Measurements from ENCODE around the gene TCF4. TPM values are rescaled to one million over a fixed set of nuclear protein-coding genes. Genes with fewer than 3 reads are reported as not detected.

The TCF4 gene
- total RNA-seq, 2 experiments from 2014 or later = 0.21 to 0.26 TPM

DNA sequence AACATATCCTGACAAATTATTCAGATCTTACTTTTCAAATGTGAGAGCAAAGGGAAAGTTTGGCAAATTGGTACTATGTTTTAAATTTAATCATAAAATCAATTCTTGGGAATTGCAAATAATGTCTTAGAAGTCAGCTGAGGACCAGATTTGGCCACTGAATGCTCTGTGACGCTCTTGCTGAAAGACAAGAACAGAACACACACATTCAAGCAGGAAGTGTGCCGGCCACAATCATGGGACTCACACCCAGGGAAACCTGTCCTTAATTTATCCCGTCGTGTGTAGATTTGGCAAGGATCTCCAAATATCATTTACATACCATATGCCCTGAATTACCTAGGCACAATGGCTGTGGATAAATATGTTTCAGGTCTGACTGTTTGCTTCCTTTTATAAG, 253.1 kb downstream of the TCF4 start:
- CTCF ChIA-PET = no interaction called here
- Mint-ChIP-seq H3K9me3 (ENCODE audit: insufficient read depth) (no peaks in the 10 kb centered on the region), H3K4me1 (ENCODE audit: low read depth) (no peaks in the 10 kb centered on the region)

DNA sequence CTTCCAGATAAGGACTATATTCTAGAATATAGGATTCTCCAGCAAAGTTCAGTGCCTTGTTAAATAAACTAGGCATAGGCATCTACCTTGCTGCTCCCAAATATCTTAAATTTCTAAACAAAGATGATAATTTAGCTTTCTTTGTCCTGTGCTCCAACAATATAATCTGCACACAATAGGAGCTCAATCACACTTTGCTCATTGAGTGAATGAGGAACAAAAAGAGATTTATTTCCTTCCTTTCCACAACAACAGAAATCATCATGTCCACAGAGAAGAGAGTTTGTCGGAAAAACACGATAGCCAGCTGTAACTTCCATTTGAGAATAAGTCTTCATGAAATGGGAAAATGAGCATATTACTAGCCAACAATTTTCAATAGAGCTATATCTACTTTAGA, 256.7 kb downstream of the TCF4 start:
- ATAC-seq = no peak
- CTCF ChIA-PET = no interaction called here
- DNase-seq = no peak
- no peak overlapping the region for H3K27ac Mint-ChIP-seq
- no peak overlapping the region for H3K4me3 Mint-ChIP-seq
- POLR2A ChIA-PET = no interaction called here
- H3K36me3 Mint-ChIP-seq (ENCODE audit: low read depth) = no peaks in the 10 kb centered on the region
- H3K9me3 Mint-ChIP-seq (ENCODE audit: insufficient read depth) = no peaks in the 10 kb centered on the region
- H3K27me3 Mint-ChIP-seq (ENCODE audit: low read depth) = peaks cover 8% of the 10 kb centered on the region
- no peaks in the 10 kb centered on the region for H3K4me1 Mint-ChIP-seq (ENCODE audit: low read depth)

More for the DNA sequence above, 253.1 kb downstream of the TCF4 start:
- POLR2A ChIA-PET = no interaction called here
- no peaks in the 10 kb centered on the region for H3K27me3 Mint-ChIP-seq (ENCODE audit: low read depth)
- no peak for DNase-seq
- H3K27ac Mint-ChIP-seq = no peak overlapping the region
- H3K4me3 Mint-ChIP-seq = no peak overlapping the region
- ATAC-seq = no peak
- no peaks in the 10 kb centered on the region for H3K36me3 Mint-ChIP-seq (ENCODE audit: low read depth)

DNA sequence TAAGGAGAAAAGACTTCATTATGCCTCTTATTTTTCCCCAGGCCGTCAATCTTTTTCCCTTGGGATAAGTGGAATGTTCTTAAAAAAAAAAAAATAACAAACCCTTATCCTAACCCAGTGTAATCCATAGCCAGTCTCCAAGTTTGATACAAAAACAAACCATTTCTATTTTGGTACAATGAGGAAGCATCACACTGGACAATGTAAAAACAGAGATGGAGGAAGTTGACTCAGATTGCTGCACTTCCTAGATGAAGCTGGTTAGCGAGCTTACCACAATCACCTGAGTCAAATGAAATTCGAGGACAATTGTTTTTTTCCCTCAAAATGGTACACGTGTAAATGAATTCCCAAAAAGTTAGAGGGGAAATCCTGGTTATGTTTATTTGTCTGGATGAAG, 259.7 kb downstream of the TCF4 start:
- no peak overlapping the region for H3K27ac Mint-ChIP-seq
- no peak overlapping the region for H3K4me3 Mint-ChIP-seq
- no peaks in the 10 kb centered on the region for H3K9me3 Mint-ChIP-seq (ENCODE audit: insufficient read depth)
- CTCF ChIA-PET = interaction anchor here (1.5 kb wide), 1 partner anchor 10 kb away, joined by 3 read pairs; no protein-coding TSS in a partner anchor
- no peaks in the 10 kb centered on the region for H3K36me3 Mint-ChIP-seq (ENCODE audit: low read depth)
- ATAC-seq = no peak
- no peak for DNase-seq
- H3K4me1 Mint-ChIP-seq (ENCODE audit: low read depth) = no peaks in the 10 kb centered on the region
- H3K27me3 Mint-ChIP-seq (ENCODE audit: low read depth) = peaks cover 20% of the 10 kb centered on the region
- POLR2A ChIA-PET = no interaction called here

DNA sequence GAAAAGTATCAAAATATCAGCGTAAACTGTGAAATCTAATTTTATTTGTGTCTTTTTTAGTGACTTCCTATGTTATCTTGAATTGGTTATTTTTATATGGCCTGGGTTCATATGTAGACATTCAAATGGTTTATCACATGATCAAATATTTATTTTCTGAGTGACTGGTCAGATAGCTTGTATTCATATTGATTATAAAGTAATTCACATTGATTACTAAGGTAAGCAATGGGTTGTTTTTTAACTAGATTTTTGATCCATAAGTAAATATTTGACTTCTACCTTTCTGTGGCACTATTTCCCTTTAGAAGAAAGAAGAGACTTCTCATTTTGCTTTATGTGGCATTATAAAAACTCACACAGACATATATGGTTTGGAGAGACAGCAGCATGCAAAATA, 260.5 kb downstream of the TCF4 start:
- H3K36me3 Mint-ChIP-seq (ENCODE audit: low read depth) = no peaks in the 10 kb centered on the region
- DNase-seq (no peak), ATAC-seq (no peak)
- H3K9me3 Mint-ChIP-seq (ENCODE audit: insufficient read depth) = no peaks in the 10 kb centered on the region
- H3K27me3 Mint-ChIP-seq (ENCODE audit: low read depth) = peaks cover 26% of the 10 kb centered on the region
- no peaks in the 10 kb centered on the region for H3K4me1 Mint-ChIP-seq (ENCODE audit: low read depth)
- CTCF ChIA-PET = interaction anchor here (1.5 kb wide), 1 partner anchor 10 kb away, joined by 3 read pairs; no protein-coding TSS in a partner anchor
- no peak overlapping the region for H3K27ac Mint-ChIP-seq
- H3K4me3 Mint-ChIP-seq = no peak overlapping the region
- POLR2A ChIA-PET = no interaction called here

DNA sequence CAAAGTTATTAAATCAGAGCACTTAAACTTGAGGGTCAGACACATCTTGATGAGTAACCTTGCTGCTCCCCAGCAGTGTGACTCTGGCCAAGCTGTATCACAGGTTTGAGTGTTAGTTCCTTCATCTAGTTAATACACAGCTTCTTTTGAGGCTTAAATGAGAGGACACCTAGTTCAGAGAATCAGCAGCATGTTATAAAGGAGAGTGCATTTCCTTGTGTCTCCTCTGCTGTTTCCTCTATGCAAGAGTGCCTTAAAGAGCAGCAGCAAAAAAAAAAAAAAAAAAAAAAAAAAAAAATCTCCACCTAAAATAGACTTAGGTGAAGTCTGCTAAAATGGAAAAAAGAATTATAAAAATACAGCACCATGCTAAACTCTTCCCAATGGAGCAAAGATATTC, 261.9 kb downstream of the TCF4 start:
- H3K36me3 Mint-ChIP-seq (ENCODE audit: low read depth) = no peaks in the 10 kb centered on the region
- no peak overlapping the region for H3K4me3 Mint-ChIP-seq
- ATAC-seq (no peak), DNase-seq (no peak)
- peaks cover 33% of the 10 kb centered on the region for H3K27me3 Mint-ChIP-seq (ENCODE audit: low read depth)
- H3K4me1 Mint-ChIP-seq (ENCODE audit: low read depth) = peaks cover 6% of the 10 kb centered on the region
- H3K27ac Mint-ChIP-seq = no peak overlapping the region
- ChIA-PET POLR2A (no interaction called here), CTCF (no interaction called here)
- H3K9me3 Mint-ChIP-seq (ENCODE audit: insufficient read depth) = no peaks in the 10 kb centered on the region

DNA sequence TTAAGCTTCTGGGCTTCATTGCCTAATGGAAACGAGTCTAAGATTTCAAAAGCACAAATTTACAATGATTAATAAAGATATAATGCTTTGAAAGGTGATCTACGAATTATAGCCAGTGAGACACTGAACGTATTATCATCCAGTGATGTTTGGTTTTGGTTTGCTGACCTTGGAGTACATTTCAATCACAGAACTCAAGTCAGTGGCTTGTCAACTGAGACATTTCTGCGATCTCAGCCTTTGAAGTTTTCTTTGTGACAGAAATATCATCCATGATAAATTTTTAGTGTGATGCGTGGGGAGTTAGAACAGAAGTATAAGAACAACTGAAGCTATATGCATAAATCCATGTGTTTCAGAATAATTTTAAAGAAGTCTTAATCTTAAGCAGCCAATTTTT, 263.8 kb downstream of the TCF4 start:
- ChIA-PET CTCF (interaction anchor here (1.5 kb wide), 1 partner anchor 89 kb away, joined by 6 read pairs; no protein-coding TSS in a partner anchor), POLR2A (no interaction called here)
- Mint-ChIP-seq H3K4me1 (ENCODE audit: low read depth) (peaks cover 8% of the 10 kb centered on the region), H3K27me3 (ENCODE audit: low read depth) (peaks cover 44% of the 10 kb centered on the region), H3K9me3 (ENCODE audit: insufficient read depth) (no peaks in the 10 kb centered on the region), H3K4me3 (no peak overlapping the region), H3K36me3 (ENCODE audit: low read depth) (no peaks in the 10 kb centered on the region), H3K27ac (no peak overlapping the region)
- ATAC-seq (no peak), DNase-seq (no peak)

DNA sequence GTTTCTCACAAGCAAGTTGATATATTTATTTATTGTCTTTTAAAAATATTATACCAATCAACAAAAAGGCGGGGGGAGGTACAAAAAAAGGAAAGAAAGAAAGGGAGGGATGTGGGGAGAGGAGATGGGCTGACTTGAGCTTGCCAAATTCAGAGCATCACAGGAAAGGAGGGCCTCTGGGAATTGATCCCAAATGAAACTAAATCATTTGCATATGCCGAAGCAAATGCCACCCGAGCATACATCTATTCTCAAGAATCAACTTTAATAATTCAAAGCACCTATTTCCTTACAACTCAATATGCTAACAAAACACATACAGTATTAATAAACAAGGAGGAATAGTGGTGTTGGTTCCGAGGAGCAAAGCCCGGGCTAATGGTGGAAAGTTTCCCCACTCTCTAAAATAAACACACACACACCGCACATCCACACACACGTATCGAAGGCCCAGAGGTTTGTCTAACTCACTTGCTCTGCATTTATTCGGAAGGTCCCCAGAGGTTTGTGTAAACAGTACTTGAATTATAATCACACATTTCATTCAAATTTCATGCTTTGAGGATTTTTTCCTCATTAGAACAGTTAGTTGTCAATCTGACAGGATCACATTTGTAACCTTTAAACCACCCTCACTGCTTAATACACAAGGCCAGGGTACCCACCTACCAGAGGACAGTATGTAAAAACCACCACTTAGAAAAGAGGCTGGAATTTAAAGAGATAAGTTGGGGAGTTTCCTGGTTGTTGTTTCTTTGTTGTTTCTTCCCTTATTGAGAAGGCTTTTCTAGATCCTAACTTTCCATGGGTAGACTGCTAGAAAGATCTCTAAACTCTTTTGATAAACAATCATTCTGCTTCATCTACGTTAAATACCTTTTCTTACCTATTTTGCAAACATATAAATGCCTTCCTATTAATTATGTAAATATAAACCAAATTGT, 264.7 kb downstream of the TCF4 start:
- CTCF ChIA-PET = no interaction called here
- POLR2A ChIA-PET = no interaction called here
- DNase-seq = no peak
- no peaks in the 10 kb centered on the region for H3K36me3 Mint-ChIP-seq (ENCODE audit: low read depth)
- H3K27me3 Mint-ChIP-seq (ENCODE audit: low read depth) = peaks cover 46% of the 10 kb centered on the region
- peaks cover 8% of the 10 kb centered on the region for H3K4me1 Mint-ChIP-seq (ENCODE audit: low read depth)
- ATAC-seq = no peak
- H3K9me3 Mint-ChIP-seq (ENCODE audit: insufficient read depth) = no peaks in the 10 kb centered on the region
- no peak overlapping the region for H3K4me3 Mint-ChIP-seq
- H3K27ac Mint-ChIP-seq = no peak overlapping the region

DNA sequence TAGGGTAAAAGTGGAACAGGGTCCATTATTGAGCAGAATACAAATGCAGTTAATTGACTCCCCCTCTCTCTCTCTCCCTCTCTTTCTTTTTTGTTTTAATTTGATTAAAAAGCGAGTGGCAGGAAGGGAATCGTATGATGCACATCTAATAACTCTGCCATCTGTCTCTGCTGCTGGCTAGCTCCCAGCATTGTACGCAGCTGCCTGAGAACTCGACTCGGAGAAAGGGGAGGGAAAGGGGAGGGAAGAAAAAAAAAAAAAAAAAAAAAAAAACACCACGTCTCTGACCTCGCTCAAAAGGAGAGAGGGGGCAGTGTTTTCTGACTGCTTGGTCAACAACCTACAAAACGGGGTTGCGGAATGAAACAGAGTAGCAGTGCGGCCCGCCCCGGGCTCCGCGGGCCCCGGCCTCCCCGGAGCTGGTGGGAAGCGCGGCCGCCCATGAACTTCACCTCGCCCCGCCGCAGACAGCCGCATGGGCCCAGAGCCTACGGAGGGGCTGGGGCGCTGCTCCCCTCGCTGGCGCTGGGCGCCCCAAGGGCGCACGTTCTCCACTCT, 265.7 kb downstream of the TCF4 start:
- Mint-ChIP-seq H3K4me1 (ENCODE audit: low read depth) (peaks cover 8% of the 10 kb centered on the region), H3K27me3 (ENCODE audit: low read depth) (peaks cover 42% of the 10 kb centered on the region), H3K27ac (no peak overlapping the region), H3K36me3 (ENCODE audit: low read depth) (no peaks in the 10 kb centered on the region), H3K4me3 (no peak overlapping the region), H3K9me3 (ENCODE audit: insufficient read depth) (no peaks in the 10 kb centered on the region)
- DNase-seq = peak; percentile 21
- ATAC-seq = peak; percentile 73
- CTCF ChIA-PET = no interaction called here
- POLR2A ChIA-PET = no interaction called here

DNA sequence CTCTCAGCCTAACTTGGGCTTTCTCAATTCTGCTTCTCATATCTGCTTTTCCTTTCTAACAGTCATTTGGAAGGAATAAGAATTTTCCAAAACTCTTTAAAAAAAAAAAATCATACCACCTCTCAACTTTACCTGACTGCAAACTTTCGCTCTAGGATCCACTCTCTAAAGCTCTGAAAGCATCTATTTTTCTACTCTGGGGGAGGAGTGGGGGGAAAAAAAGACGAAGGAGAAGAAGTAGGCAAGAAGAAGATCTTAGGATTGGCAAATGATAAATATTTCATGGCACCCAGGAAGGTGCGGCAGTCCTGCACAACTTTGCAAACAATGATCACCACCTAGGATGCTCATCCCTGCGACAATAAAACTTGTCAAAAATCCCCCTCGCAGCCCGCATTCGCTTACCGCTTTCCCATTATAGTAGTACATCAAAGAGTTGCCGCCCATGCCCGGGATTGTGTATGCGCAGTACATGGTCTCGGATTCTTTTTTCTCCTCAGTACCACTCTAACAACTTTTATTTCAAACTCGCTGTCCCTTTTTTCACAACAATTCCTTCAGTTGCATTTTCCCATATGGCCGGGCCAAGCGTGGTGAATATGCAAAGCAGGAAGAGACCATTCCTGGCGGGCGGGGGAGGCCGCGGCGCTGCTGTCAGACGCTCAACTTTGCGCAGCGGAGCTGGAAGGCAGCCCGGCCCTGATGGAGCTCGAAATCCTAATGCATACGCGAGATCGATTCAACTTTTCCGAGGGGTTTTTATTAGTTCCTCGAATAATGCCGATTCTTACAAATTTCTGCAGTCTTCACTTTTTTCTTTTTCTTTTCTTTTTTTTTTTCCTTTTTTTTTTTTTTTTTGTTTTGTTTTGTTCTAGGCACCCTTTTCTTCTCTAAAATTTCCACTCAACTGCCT, 266.5 kb downstream of the TCF4 start:
- H3K4me3 Mint-ChIP-seq = peak overlapping the region; percentile 64
- DNase-seq = peak; percentile 39
- ATAC-seq = peak; percentile 60
- POLR2A ChIA-PET = no interaction called here
- no peaks in the 10 kb centered on the region for H3K9me3 Mint-ChIP-seq (ENCODE audit: insufficient read depth)
- no peak overlapping the region for H3K27ac Mint-ChIP-seq
- peaks cover 42% of the 10 kb centered on the region for H3K27me3 Mint-ChIP-seq (ENCODE audit: low read depth)
- no peaks in the 10 kb centered on the region for H3K36me3 Mint-ChIP-seq (ENCODE audit: low read depth)
- CTCF ChIA-PET = no interaction called here
- H3K4me1 Mint-ChIP-seq (ENCODE audit: low read depth) = peaks cover 10% of the 10 kb centered on the region

DNA sequence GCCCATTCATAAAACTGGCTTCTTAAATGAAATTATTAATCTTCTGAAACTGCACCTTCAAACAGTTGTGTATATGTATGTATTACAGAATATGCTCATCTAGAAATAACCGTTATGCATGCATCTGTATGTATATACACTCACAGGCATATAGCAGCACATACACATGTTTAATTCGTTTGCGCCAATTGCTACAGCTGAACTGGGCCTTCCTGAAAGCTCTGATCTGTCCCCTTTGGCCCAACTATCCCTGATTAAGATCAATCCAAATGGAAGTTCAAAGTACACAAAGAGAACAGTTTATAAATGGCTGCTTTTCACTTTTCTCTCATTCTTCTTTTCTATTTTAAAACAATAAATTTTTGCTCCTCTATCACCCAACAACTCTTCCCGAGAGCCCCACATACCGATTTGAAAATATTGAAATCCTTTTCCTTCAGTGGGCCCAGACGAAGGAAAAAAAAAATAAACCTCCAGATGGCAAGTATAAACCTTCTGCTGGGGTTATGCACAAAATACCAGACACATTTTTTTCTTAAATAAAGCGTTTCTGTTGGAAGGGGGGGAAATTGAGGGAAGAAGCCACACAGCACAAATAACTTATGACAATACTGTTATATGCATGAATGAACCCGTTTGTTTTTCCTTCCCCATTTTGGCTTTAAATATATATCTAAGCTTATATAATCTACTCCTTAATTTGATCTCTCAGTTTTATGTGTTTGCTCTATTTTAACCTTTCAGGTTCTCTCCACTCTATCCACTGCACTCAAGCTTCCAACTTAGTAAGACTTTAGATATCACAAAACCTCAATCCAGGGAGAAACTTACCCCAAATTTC, 267.3 kb downstream of the TCF4 start:
- peaks cover 39% of the 10 kb centered on the region for H3K27me3 Mint-ChIP-seq (ENCODE audit: low read depth)
- DNase-seq (no peak), ATAC-seq (no peak)
- H3K4me3 Mint-ChIP-seq = no peak overlapping the region
- peaks cover 12% of the 10 kb centered on the region for H3K4me1 Mint-ChIP-seq (ENCODE audit: low read depth)
- ChIA-PET CTCF (no interaction called here), POLR2A (no interaction called here)
- H3K27ac Mint-ChIP-seq = no peak overlapping the region
- H3K9me3 Mint-ChIP-seq (ENCODE audit: insufficient read depth) = no peaks in the 10 kb centered on the region
- no peaks in the 10 kb centered on the region for H3K36me3 Mint-ChIP-seq (ENCODE audit: low read depth)

DNA sequence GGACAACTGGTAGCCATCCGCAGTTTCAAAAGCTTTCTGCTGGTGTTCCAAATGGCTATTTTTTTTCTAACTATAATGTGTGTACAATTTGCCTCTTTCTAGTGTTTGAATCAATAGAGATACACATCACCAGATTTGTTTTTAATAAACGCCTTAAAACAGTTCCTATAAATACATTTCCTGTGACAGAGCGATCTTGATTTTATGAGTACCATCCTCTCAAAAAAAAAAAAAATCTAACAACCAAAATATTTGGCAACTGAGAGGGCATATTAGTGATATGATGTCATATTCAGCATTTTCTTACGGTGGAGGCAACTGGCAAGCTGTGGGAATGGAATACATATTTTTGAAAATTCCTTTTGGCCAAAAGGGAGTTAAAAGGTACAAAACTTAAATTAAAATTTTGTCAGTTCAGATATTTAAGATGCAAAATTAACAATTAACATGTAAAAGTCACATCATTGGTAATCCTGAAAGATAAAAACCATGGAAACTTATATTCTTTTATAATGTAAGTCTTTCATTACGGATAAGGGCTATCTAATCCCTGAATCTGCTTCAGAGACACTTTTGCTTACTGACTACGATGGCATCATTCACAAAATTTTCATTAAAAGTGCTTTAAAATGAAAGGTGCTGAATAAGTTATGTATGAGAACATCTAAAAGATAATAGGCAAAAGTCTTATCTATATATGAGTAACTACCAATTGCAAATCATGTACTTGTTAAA, 268.4 kb downstream of the TCF4 start:
- Mint-ChIP-seq H3K27ac (no peak overlapping the region), H3K36me3 (ENCODE audit: low read depth) (no peaks in the 10 kb centered on the region), H3K27me3 (ENCODE audit: low read depth) (peaks cover 39% of the 10 kb centered on the region), H3K9me3 (ENCODE audit: insufficient read depth) (no peaks in the 10 kb centered on the region), H3K4me3 (no peak overlapping the region), H3K4me1 (ENCODE audit: low read depth) (peaks cover 12% of the 10 kb centered on the region)
- no peak for ATAC-seq
- no peak for DNase-seq
- ChIA-PET POLR2A (no interaction called here), CTCF (no interaction called here)

Measured in activated CD8-positive, alpha-beta T cell treated with anti-CD3 and anti-CD28 coated beads, Interleukin-2, amount 10 ng/mL, durations not matched to agents 7 days and 5 days (primary cell).